ENCODE data around the gene TEKT4. TPM values are rescaled to one million over a fixed set of nuclear protein-coding genes. Genes with fewer than 3 reads are reported as not detected.

TEKT4 gene
- total RNA-seq, 1 experiment from 2014 or later, result not detected

DNA sequence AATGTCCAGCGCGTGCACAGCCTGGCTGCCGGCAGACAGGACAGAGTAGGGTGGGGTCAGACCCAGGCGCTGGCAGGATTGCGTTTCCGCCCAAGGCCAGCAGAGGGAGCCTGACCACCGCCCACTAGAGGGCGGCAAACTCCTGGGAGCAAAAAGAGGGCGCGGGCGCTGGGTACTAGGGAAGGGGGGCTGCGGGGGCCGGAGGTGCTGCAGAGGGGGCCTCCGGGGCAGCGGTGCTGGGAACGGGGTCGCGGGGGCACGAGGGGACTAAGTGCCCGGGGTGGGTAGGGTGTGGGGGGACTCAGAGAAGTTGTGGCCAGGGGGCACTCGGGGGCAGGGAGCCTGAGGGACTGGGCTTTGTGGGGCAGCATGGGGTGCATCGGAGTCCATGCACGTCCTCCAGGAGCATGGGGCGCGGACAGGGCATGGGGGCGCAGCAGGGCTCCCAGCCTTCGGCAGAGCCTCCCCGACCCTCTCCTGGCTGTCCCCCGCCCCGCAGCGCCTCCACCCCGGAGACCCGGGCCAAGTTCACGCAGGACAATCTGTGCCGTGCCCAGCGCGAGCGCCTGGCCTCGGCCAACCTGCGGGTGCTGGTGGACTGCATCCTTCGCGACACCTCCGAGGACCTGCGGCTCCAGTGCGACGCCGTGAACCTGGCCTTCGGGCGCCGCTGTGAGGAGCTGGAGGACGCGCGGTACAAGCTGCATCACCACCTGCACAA is 3.2 kb downstream of the TEKT4 start:
- no TSS peak for BruUV-seq (replicated peaks)
- Histone ChIP-seq H3K4me2 (ENCODE audit: low read length) (no peak overlapping the region), H3K36me3 (ENCODE audit: low read depth, low read length) (no peaks in the 10 kb centered on the region), H3F3A (ENCODE audit: low read length, unreplicated experiment) (no peaks in the 10 kb centered on the region), H2AFZ (ENCODE audit: low read length) (peak overlapping the region; percentile 60; the same call in 1 of the 2 replicates), H3K9ac (ENCODE audit: low read length) (no peak overlapping the region), H3K79me2 (ENCODE audit: low read length) (no peaks in the 10 kb centered on the region), H3K4me1 (ENCODE audit: insufficient read depth, low read length) (peaks cover 11% of the 10 kb centered on the region), H3K4me3 (ENCODE audit: low read length) (no peak overlapping the region), H3K9me3 (ENCODE audit: low read length) (no peaks in the 10 kb centered on the region), H3K9me2 (replicated peaks; ENCODE audit: low read length) (no peaks in the 10 kb centered on the region), H4K20me1 (ENCODE audit: low read length) (no peaks in the 10 kb centered on the region), H3K27ac (ENCODE audit: low read length) (no peak overlapping the region), H3K27me3 (ENCODE audit: low read length) (peaks cover 20% of the 10 kb centered on the region)
- intact Hi-C loops (cut with micrococcal nuclease), result no loop called here
- TF ChIP-seq, protein P1, sequence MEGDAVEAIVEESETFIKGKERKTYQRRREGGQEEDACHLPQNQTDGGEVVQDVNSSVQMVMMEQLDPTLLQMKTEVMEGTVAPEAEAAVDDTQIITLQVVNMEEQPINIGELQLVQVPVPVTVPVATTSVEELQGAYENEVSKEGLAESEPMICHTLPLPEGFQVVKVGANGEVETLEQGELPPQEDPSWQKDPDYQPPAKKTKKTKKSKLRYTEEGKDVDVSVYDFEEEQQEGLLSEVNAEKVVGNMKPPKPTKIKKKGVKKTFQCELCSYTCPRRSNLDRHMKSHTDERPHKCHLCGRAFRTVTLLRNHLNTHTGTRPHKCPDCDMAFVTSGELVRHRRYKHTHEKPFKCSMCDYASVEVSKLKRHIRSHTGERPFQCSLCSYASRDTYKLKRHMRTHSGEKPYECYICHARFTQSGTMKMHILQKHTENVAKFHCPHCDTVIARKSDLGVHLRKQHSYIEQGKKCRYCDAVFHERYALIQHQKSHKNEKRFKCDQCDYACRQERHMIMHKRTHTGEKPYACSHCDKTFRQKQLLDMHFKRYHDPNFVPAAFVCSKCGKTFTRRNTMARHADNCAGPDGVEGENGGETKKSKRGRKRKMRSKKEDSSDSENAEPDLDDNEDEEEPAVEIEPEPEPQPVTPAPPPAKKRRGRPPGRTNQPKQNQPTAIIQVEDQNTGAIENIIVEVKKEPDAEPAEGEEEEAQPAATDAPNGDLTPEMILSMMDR (conservative IDR thresholded peaks at IDR 0.05; ENCODE audit: low read depth, low read length), result peak; percentile 98
- TF ChIP-seq EZH2 (IDR thresholded peaks at IDR 0.05; ENCODE audit: low read length, unreplicated experiment) (no peak), EZH2phosphoT487 (IDR thresholded peaks at IDR 0.05; ENCODE audit: borderline replicate concordance, low read length) (no peak)
- ChIA-PET CTCF (no interaction called here), POLR2A (ENCODE audit: unreplicated experiment) (no interaction called here)
- DNase-seq, result peak; percentile 80
- ATAC-seq, result peak; percentile 74

DNA sequence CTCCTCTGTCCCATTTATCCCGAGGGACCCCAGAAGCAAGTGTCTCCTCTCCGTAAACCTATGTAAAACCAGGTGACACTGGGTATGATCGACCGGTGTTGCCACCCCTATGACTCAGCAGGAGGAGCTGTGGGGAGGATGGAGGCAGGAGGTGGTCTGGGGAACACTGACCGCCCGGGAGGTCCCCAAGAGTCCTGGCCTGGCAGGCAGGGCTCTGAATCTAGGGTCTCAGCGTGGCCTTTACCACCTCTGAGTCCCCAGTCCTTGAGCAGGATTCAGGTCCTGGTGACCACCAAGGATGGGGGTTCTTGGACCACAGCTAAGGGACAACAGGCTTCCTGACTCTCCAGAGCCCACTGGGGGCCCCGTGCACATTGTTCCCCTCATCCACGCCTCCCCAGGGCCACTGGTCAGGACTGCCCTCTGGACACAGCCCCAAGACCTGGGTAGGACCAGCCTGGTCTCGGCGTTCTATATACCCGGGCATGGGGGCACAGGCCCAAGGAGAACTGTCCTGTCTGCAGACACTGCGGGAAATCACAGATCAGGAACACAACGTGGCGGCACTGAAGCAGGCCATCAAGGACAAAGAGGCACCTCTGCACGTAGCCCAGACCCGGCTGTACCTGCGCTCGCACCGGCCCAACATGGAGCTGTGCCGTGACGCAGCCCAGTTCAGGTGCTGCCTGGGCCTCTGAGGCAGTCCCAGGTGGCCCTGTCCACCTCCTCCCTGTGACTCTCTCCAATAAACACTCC is 4.0 kb downstream of the TEKT4 start:
- ATAC-seq (no peak), DNase-seq (no peak)
- CTCF ChIA-PET, result interaction anchor here (0.6 kb wide), 1 partner anchor 82 kb away, joined by 4 read pairs; no protein-coding TSS in a partner anchor
- TF ChIP-seq EZH2phosphoT487 (IDR thresholded peaks at IDR 0.05; ENCODE audit: borderline replicate concordance, low read length) (no peak), EZH2 (IDR thresholded peaks at IDR 0.05; ENCODE audit: low read length, unreplicated experiment) (no peak)
- TF ChIP-seq, protein P1 (conservative IDR thresholded peaks at IDR 0.05; ENCODE audit: low read depth, low read length), result no peak
- Histone ChIP-seq H3K27me3 (ENCODE audit: low read length) (peaks cover 20% of the 10 kb centered on the region), H3K4me3 (ENCODE audit: low read length) (no peak overlapping the region), H3K9me2 (replicated peaks; ENCODE audit: low read length) (no peaks in the 10 kb centered on the region), H3F3A (ENCODE audit: low read length, unreplicated experiment) (no peaks in the 10 kb centered on the region), H2AFZ (ENCODE audit: low read length) (no peak overlapping the region), H3K27ac (ENCODE audit: low read length) (no peak overlapping the region), H3K4me2 (ENCODE audit: low read length) (no peak overlapping the region), H3K4me1 (ENCODE audit: insufficient read depth, low read length) (peaks cover 11% of the 10 kb centered on the region), H3K36me3 (ENCODE audit: low read depth, low read length) (no peaks in the 10 kb centered on the region), H3K9me3 (ENCODE audit: low read length) (no peaks in the 10 kb centered on the region), H3K79me2 (ENCODE audit: low read length) (no peaks in the 10 kb centered on the region), H3K9ac (ENCODE audit: low read length) (no peak overlapping the region), H4K20me1 (ENCODE audit: low read length) (no peaks in the 10 kb centered on the region)
- BruUV-seq (replicated peaks), result no TSS peak
- POLR2A ChIA-PET (ENCODE audit: unreplicated experiment), result no interaction called here
- intact Hi-C loops (cut with micrococcal nuclease), result no loop called here
